BE2C (cell line): Measurements from ENCODE around the gene MFSD6.
A peak's percentile ranks its signal among the peaks of the same experiment; 100 is the strongest.

ENCODE experiments used
- DNase-seq: peaks from one replicate; pipeline ENCODE4 v3.0.0-alpha.2; 2020
- H3K27me3 ChIP-seq: fragments of 250-450 bp; sonication (Bioruptor Pico); 2 replicates; pipeline ENCODE4 v1.5.1; 2020; ENCODE audit warnings: mild to moderate bottlenecking
- H3K36me3 ChIP-seq: fragments of 250-450 bp; sonication (Bioruptor Pico); 2 replicates; pipeline ENCODE4 v1.5.1; 2020; ENCODE audit warnings: mild to moderate bottlenecking
- H3K4me1 ChIP-seq: fragments of 250-450 bp; sonication (Bioruptor Pico); 2 replicates; pipeline ENCODE4 v1.5.1; 2020
- H3K4me3 ChIP-seq: 2 replicates; pipeline ENCODE4 v1.5.1; 2011; ENCODE audit warnings: low read depth, low read length
- H3K9me3 ChIP-seq: fragments of 250-450 bp; sonication (Bioruptor Pico); 2 replicates; pipeline ENCODE4 v1.5.1; 2020
- TF ChIP-seq, protein P1 (sequence below): IDR thresholded peaks from 2 replicates; pipeline ENCODE4 v1.5.1; 2012; ENCODE audit warnings: mild to moderate bottlenecking, low read depth, low read length

The MFSD6 gene

DNA sequence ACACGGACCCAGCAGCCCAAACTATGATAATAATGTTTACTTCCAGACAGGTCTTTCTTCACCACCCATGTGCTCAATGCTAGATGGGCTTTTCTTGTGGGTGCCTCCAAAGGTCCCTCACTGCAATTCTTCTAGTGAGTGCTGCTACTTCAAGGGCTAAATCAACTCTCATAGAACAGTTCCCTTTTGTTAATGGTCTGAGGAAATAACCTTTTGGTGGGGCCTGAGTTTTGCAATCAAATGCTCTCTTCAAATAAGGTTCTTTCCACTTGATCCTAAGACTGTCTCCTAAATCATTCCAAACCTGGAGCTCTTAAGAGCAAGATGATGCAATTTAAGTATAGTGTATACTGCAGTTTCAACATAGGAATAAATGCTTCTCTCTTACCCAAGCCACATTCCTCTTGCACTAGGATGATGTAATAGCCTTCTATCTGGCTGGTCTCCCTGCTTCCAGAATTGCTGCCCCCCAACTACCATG, 120.4 kb downstream of the MFSD6 start:
- TF ChIP-seq, protein P1, sequence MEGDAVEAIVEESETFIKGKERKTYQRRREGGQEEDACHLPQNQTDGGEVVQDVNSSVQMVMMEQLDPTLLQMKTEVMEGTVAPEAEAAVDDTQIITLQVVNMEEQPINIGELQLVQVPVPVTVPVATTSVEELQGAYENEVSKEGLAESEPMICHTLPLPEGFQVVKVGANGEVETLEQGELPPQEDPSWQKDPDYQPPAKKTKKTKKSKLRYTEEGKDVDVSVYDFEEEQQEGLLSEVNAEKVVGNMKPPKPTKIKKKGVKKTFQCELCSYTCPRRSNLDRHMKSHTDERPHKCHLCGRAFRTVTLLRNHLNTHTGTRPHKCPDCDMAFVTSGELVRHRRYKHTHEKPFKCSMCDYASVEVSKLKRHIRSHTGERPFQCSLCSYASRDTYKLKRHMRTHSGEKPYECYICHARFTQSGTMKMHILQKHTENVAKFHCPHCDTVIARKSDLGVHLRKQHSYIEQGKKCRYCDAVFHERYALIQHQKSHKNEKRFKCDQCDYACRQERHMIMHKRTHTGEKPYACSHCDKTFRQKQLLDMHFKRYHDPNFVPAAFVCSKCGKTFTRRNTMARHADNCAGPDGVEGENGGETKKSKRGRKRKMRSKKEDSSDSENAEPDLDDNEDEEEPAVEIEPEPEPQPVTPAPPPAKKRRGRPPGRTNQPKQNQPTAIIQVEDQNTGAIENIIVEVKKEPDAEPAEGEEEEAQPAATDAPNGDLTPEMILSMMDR, result no peak
- no peak for DNase-seq
- Histone ChIP-seq H3K4me3 (no peak overlapping the region), H3K9me3 (no peaks in the 10 kb centered on the region), H3K4me1 (no peaks in the 10 kb centered on the region), H3K27me3 (no peaks in the 10 kb centered on the region), H3K36me3 (no peaks in the 10 kb centered on the region)

DNA sequence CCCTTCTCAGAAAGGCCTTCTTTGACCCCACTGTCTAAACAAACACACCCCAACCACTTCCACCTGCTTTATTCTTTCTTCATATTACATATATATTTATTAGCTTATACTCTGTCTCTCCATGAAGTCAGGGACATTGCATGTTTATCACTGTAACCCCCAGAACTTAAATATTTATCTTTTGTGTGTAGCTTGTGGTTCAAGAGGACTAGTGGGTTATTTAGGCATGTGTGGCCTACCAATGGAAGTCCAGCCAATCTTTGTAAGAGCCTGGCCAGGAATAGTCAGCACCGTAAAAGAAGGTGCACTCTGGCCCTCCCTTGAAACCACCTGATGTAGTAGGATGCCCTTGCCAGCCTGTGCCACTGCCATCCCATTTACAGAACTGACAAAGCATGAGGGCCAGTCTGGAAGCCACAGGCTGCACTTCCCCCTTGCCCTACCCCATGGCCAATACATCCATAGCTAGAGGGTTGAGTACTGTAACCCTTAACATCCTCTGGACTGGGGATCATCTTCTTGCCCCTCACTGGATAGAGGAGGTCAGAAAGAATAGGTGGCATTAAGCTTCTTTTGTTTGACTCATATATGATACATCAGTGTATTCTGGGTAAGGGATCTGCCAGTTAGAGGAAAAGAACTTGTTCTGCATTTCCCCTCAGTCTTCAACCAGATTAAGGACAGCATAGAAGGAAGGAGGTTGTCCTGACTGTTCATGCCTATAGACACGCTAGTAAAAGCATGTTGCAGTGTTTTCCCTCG, 121.5 kb downstream of the MFSD6 start:
- Histone ChIP-seq H3K27me3 (no peaks in the 10 kb centered on the region), H3K9me3 (no peaks in the 10 kb centered on the region), H3K36me3 (no peaks in the 10 kb centered on the region), H3K4me3 (no peak overlapping the region), H3K4me1 (no peaks in the 10 kb centered on the region)
- TF ChIP-seq, protein P1, result no peak
- DNase-seq, result no peak

DNA sequence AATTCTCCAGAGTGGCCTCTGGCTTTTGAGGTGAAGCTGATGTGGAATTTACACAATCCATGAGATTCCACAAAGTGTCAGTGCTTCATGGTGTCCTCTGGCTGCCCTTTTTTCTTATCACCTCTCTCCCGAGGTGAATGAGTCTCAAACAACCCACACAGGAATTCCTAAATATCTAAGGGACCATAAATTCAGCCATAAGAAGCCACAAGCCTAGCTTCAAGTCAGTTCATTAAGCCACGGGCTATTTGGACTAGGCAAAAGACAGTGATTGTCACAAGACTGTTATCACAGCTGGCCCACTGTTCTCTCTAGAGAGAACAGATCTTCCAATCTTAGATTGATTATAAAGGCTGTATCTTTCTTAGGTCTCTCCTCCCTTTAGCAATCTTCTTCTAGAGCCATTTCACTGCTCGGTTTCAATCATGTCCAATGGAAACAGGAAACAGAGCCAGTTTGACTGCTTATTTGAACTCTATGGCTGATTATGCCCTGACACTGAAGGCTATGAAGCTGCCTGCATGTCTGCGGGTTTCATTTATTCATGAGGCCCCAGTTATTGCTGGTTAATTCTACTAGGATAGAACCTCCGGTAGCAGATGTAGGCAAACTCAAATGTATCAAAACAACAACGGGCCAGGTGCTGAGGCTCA, 122.2 kb downstream of the MFSD6 start:
- TF ChIP-seq, protein P1, result no peak
- no peak for DNase-seq
- H3K36me3 ChIP-seq, result no peaks in the 10 kb centered on the region
- H3K4me3 ChIP-seq, result no peak overlapping the region
- no peaks in the 10 kb centered on the region for H3K27me3 ChIP-seq
- no peaks in the 10 kb centered on the region for H3K4me1 ChIP-seq
- H3K9me3 ChIP-seq, result no peaks in the 10 kb centered on the region

DNA sequence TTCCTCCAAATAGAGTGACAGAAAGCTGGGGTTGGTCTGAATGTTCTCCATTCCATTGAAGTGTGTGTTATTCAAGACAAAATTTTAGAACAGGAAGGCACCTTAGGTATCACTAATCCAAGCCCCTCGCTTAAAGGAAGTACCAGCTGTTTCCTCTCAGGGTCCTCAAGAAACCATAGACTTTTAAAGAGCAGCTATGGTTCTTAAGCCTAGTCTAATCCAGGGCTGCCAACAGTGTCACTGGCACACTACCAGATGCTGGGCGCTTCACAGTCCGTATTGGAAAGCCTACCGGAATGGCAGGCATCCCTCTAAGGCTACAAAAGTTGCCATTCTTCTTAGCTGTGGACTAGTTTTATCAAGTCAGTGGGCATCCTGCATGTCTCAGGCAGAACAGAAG, 124.4 kb downstream of the MFSD6 start:
- no peaks in the 10 kb centered on the region for H3K27me3 ChIP-seq
- H3K4me1 ChIP-seq, result no peaks in the 10 kb centered on the region
- TF ChIP-seq, protein P1, result no peak
- no peaks in the 10 kb centered on the region for H3K36me3 ChIP-seq
- H3K9me3 ChIP-seq, result no peaks in the 10 kb centered on the region
- no peak overlapping the region for H3K4me3 ChIP-seq
- no peak for DNase-seq

DNA sequence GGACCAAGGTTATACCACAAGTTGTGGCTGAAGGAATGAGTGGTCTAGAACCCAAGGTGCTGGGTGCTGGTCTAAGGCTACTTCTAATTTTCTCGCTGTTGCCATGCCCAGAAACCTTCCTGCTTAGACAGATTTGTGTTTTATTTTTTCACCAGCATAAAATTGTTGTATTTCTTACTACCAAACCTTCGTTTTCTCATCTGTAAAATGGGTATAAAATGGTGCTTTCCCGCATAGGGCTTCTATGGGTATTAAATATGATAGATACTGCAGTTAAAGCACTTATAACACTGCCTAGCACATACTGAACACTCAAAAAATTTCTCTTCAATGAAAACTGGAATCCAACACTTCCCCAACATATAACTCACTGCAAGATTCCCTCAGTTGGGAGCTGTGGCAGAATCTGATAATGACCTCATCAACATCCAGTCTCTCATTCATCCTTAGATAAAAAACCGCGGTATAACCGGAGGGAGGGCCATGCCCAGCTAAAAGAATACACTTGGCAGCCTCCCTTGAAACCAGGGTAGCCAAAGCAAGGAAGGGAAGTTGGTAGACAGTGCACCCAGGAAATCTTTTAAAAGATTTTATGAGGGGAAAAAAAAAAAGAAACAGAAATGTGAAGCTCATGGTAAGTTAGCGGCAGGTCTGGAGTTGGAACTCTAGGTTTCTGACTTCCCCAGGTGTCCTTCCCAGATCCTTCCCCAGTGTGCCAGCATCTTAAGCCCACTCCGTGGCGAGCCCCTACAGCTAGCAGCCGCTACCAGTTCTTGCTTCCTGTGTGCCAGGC, 125.2 kb downstream of the MFSD6 start:
- Histone ChIP-seq H3K9me3 (no peaks in the 10 kb centered on the region), H3K4me1 (no peaks in the 10 kb centered on the region), H3K27me3 (no peaks in the 10 kb centered on the region), H3K36me3 (no peaks in the 10 kb centered on the region), H3K4me3 (peak overlapping the region; percentile 72)
- TF ChIP-seq, protein P1, result no peak
- no peak for DNase-seq
